RWPE2 (cell line): ENCODE measurements around the gene GPR137C.

ENCODE experiments used
- ATAC-seq: fragments of 200-7000 bp; cut with Tn5 transposase; 3 replicates; pipeline ENCODE4 v1.9.1; 2021; ENCODE audit warnings: low read depth
- DNase-seq: peaks from one replicate; pipeline ENCODE4 v3.0.0-alpha.2; 2020; ENCODE audit warnings: low spot score
- H3K27ac ChIP-seq: fragments of 450-650 bp; 2 replicates; pipeline ENCODE4 v1.5.1; 2017; ENCODE audit warnings: mild to moderate bottlenecking; ENCODE audit not compliant: poor library complexity, severe bottlenecking
- H3K27me3 ChIP-seq: fragments of 250-450 bp; sonication (Bioruptor Pico); 2 replicates; pipeline ENCODE4 v1.5.1; 2021; ENCODE audit warnings: mild to moderate bottlenecking, moderate library complexity; ENCODE audit not compliant: insufficient read depth, poor library complexity, severe bottlenecking
- H3K36me3 ChIP-seq: fragments of 250-450 bp; sonication (Bioruptor Pico); 2 replicates; pipeline ENCODE4 v1.5.1; 2020; ENCODE audit warnings: low read depth, mild to moderate bottlenecking, moderate library complexity
- H3K4me1 ChIP-seq: fragments of 250-450 bp; sonication (Bioruptor Pico); 2 replicates; pipeline ENCODE4 v1.5.1; 2021; ENCODE audit warnings: mild to moderate bottlenecking, moderate library complexity; ENCODE audit not compliant: insufficient read depth, poor library complexity, severe bottlenecking
- H3K4me3 ChIP-seq: fragments of 250-450 bp; sonication (Bioruptor Pico); 2 replicates; pipeline ENCODE4 v1.5.1; 2021; ENCODE audit warnings: mild to moderate bottlenecking, moderate library complexity; ENCODE audit not compliant: severe bottlenecking
- H3K9me3 ChIP-seq: fragments of 250-450 bp; sonication (Bioruptor Pico); 2 replicates; pipeline ENCODE4 v1.5.1; 2021; ENCODE audit warnings: mild to moderate bottlenecking, moderate library complexity; ENCODE audit not compliant: severe bottlenecking
- TF ChIP-seq, protein P1 (sequence below): fragments of 450-650 bp; IDR thresholded peaks from one replicate; pipeline ENCODE4 v1.5.1; 2017; ENCODE audit warnings: mild to moderate bottlenecking, moderate library complexity; ENCODE audit not compliant: poor library complexity, severe bottlenecking

Gene GPR137C

DNA sequence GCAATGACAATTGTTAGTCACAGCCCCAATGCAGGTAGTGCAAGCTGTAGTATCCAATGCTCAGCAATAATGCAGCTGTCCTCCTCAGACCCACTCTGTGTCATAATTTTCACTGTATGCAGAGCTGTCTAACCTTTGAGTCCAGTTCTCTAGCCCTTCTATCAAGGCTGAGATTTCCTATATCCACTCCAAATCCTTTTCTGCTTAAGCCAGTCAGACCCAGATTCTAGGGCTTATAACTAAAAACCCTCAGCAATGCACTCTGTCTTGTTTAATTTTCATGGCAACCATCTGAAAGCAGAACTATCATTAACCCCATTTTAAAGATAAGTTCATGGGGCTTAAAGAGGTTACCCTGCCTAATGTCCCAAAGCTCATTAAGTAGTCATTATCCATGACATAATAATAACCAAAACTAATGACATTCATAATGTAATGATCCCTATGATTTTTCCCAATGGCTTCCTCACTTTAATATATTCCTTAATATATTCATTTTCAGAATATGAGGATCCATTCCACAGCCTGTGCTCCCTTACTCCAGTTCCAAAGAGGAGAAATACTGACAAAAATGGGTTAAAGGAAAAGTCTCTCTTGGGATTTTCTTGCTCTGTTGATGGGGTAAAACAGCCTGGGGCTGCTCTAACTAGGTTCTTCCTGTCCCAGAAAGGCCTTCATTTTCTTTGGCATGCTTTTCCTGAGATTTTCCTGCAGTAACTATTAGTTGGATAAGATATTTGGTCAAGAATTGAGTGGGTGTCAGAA, 29.9 kb upstream of the GPR137C start:
- DNase-seq = no peak
- TF ChIP-seq, protein P1, sequence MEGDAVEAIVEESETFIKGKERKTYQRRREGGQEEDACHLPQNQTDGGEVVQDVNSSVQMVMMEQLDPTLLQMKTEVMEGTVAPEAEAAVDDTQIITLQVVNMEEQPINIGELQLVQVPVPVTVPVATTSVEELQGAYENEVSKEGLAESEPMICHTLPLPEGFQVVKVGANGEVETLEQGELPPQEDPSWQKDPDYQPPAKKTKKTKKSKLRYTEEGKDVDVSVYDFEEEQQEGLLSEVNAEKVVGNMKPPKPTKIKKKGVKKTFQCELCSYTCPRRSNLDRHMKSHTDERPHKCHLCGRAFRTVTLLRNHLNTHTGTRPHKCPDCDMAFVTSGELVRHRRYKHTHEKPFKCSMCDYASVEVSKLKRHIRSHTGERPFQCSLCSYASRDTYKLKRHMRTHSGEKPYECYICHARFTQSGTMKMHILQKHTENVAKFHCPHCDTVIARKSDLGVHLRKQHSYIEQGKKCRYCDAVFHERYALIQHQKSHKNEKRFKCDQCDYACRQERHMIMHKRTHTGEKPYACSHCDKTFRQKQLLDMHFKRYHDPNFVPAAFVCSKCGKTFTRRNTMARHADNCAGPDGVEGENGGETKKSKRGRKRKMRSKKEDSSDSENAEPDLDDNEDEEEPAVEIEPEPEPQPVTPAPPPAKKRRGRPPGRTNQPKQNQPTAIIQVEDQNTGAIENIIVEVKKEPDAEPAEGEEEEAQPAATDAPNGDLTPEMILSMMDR = no peak
- no peak for ATAC-seq

DNA sequence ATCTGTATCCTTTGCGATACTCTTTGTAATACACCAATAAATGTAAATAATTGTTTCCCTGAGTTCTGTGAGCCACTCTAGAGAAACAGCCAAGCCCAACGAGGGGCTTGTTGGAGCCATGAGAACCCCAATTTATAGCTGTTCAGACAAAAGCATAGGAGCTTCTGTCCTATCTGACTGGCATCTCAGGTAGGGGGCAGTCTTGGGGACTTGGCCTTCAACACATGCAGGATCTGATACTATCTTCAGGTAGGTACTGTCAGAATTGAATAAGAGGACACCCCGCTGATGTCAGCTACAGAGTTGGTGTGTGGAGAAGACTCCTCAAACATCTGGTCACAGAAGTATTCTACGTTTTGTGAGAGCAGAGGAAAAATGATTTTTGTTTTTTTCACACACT, 25.6 kb upstream of the GPR137C start:
- Histone ChIP-seq H3K27ac (no peak overlapping the region), H3K36me3 (no peaks in the 10 kb centered on the region), H3K4me3 (no peak overlapping the region), H3K9me3 (no peaks in the 10 kb centered on the region), H3K27me3 (no peaks in the 10 kb centered on the region), H3K4me1 (no peaks in the 10 kb centered on the region)
- TF ChIP-seq, protein P1 = no peak
- ATAC-seq (no peak), DNase-seq (no peak)

More for the DNA sequence above, 29.9 kb upstream of the GPR137C start:
- Histone ChIP-seq H3K4me1 (no peaks in the 10 kb centered on the region), H3K36me3 (no peaks in the 10 kb centered on the region), H3K4me3 (no peak overlapping the region), H3K27me3 (no peaks in the 10 kb centered on the region), H3K27ac (no peak overlapping the region), H3K9me3 (no peaks in the 10 kb centered on the region)

DNA sequence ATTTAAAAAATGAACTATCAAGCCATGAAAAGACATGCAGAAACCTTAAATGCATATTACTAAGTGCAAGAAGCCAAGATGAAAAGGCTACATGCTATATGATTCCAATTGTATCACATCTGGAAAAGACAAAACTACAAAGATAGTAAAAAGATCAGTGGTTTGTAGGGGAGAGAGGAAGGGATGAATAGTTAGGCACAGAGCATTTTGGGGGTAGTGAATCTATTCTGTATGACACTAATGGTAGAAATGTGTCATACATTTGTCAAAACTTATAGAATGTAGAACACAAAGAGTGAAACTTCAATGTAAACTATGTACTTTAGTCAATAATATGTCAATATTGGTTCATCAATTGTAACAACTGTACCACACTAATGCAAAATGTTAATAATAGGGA, 21.2 kb upstream of the GPR137C start:
- Histone ChIP-seq H3K27ac (no peak overlapping the region), H3K36me3 (no peaks in the 10 kb centered on the region)

DNA sequence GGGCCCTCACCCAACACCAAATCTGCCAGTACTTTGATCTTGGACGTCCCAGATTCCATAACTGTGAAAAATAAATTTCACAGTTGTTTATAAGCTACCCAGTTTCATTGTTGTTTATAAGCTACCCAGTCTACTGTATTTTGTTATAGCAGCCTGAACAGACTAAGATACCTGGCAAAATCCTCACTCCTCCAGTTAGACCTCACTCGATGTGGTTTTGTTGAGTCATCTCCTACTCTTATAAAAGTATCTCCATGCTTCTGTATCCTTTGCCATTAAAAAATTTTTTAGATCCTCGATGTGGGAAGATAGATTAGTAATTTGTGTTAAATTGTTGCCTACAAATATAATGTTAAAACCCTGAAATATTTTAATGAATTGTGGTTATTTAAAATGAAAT, 16.4 kb upstream of the GPR137C start:
- Histone ChIP-seq H3K27ac (no peak overlapping the region), H3K36me3 (no peaks in the 10 kb centered on the region), H3K27me3 (no peaks in the 10 kb centered on the region), H3K9me3 (no peaks in the 10 kb centered on the region), H3K4me3 (no peak overlapping the region), H3K4me1 (no peaks in the 10 kb centered on the region)
- TF ChIP-seq, protein P1 = no peak
- DNase-seq = no peak
- ATAC-seq = no peak

More for the DNA sequence above, 21.2 kb upstream of the GPR137C start:
- no peak overlapping the region for H3K4me3 ChIP-seq
- TF ChIP-seq, protein P1 = no peak
- no peaks in the 10 kb centered on the region for H3K9me3 ChIP-seq
- H3K27me3 ChIP-seq = no peaks in the 10 kb centered on the region
- H3K4me1 ChIP-seq = no peaks in the 10 kb centered on the region
- no peak for DNase-seq
- no peak for ATAC-seq

DNA sequence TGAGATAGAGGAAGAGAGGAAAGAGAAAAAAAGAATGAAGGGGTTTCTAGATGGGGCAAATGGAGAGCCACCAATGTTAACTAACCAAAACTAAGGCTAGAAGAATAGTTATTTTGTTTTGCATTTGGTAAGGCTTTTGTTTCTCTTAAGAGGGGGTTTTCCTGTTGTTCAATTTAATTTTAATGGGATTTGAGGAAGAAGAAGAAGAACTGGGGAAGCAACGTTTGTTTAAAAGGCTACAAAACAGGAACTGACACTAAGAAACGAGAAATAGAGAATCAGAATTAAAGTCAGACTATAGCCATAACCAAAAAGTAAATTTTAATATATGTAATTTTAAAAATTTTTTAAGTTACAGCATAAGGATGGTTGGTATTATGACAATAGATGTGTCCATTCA, 14.0 kb upstream of the GPR137C start:
- H3K4me3 ChIP-seq = no peak overlapping the region
- no peak overlapping the region for H3K27ac ChIP-seq
- ATAC-seq (no peak), DNase-seq (no peak)
- H3K4me1 ChIP-seq = no peaks in the 10 kb centered on the region
- TF ChIP-seq, protein P1 = no peak
- no peaks in the 10 kb centered on the region for H3K27me3 ChIP-seq
- no peaks in the 10 kb centered on the region for H3K9me3 ChIP-seq
- H3K36me3 ChIP-seq = peaks cover 5% of the 10 kb centered on the region; the same call in 1 of the 2 replicates
